DLD1 (cell line): ENCODE measurements around the gene AHCY.
"Not testable (repeated sequence)": the region's sequence is repeated elsewhere in the genome, so short reads cannot be mapped to it uniquely, and the experiment has no call there.

Experiments used
- in situ Hi-C: cut with HindIII; loops from 2 replicates; pipeline ENCODE4 v1.10.0; 2017; ENCODE audit warnings: low sequenced_read_pairs

The AHCY gene

DNA sequence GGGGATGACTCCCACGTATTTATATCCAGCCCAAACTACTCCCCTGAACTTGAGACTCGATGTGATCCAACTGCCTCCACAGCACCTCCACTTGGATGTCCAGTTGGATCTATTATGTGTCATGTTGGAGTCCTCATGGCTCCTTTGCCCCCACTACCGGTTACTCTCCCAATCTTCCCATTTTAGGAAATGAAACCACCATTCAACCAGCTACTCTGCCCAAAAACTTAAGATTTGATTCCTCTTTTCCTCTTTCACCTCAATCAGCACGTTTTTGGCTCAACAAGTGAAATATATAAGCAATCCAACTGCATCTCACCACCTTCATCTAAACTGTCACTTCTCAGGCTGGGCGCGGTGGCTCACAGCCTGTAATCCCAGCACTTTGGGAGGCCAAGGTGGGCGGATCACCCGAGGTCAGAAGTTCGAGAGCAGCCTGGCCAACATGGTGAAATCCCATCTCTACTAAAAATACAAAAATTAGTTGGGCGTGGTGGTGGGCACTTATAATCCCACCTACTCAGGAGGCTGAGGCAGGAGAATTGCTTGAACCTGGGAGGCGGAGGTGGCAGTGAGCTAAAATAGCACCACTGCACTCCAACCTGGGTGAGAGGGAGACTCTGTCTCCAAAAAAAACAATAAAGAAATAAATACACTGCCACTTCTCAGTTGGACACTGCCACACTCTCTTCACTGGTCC, 3.4 kb downstream of the AHCY start:
- in situ Hi-C loops: no loop called here

DNA sequence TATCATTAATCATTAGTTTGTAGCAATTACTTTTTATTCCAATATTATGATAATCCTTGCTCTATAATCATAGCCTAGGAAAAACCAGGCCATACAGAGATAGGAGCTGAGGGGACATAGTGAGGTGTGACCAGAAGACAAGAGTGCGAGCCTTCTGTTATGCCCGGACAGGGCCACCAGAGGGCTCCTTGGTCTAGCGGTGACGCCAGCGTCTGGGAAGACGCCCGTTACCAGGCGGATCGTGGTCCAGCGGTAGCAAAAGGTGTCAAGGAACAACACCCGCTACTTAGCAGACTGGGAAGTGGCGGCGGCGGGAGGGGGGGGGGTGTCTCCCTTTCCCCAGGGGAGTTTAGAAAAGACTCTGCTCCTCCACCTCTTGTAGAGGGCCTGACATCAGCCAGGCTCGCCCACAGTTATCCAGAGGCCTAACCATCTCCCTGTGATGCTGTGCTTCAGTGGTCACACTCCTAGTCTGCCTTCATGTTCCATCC, 4.8 kb downstream of the AHCY start:
- in situ Hi-C loops: not testable (repeated sequence)

DNA sequence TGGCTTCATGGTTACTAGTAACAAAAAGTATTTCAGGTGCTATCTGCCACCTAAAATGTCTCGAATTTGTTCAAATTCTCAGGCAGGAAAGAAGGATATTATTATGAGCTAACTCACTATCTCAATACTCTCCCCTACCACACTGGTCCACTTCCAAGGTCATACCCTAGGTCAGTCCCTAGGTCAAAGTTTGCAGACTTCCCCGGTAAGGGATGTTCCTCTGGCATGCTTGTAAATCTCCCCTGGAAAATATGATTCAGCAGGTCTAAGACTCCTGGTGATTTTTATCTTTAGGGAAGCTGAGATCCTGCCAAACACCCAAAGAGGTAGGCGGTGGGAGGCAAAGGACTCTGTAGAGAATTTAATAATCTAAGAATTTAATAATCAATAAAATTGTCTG, 6.7 kb downstream of the AHCY start:
- in situ Hi-C loops: no loop called here

DNA sequence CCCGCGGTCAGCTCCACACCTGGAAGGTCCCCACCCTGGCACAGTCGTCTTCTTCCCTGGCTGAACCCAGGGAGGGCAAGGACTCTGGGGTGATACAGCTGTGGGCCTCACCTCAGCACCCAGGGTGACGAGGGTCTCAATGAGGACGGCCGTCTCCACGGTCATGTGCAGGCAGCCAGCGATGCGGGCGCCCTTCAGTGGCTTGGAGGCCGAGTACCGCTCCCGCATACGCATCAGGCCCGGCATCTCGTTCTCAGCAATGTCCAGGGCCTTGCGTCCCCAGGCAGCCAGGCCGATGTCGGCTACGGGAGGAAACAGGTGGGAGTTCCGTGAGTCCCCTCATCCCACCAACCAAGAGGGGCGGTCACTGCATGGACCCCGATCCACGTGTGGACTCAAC, 7.9 kb downstream of the AHCY start:
- in situ Hi-C loops: no loop called here

DNA sequence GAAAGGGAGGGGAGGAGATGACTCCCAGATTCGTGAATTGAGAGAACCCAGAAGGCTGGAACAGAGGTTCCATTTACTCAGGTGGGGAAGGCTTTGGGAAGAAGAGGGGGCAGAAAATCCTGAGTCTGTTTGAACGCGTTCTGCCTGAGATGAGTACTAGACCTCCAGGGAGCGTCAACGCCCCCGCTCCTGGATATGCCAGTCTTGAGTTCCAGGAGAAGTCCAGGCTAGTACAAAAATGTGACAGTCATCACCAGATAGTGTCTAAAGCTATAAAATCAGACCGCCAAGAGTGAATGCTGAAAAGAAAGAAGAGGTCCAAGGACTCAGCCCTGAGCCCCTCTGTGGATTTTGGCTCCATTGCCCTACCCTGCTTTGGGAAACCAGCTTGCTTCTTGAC, 8.6 kb downstream of the AHCY start:
- in situ Hi-C loops: no loop called here

DNA sequence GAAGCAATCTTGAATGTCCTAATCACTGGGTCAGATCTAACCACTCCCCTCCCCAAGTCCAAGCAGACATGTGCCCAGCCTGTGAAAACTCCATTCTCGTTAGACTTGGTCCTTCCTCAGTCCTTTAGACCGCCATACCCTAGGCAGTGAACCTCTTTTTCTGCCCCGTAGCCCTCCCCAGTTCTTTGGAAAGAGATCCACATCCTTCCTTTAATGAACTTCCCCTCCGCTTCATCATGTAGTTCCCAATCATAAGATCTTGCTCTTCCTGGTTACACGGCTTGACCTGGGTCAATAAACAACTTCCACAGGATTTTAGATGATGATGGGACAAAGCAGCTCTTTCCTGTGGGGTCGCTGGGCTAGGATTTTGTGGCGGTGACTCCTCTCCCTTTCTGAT, 9.6 kb downstream of the AHCY start:
- in situ Hi-C loops: no loop called here

DNA sequence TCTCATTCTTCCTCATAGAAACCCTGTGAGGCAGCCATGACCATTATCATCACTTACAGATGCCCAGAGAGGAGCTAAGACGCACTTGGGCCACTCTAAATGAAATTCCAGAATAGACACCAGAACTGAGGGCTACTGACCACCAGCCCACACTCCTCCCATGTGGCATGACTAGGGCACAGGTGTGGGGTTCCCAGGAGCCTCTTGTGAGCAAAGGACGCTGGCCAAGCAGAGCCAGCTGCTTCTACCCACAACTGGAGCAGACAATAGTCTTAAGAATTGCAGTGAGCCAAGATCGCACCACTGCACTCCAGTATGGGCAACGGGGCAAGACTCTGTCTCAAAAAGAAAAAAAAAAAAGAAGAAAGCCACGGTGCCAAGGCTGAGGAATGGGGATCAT, 10.0 kb downstream of the AHCY start:
- in situ Hi-C loops: no loop called here

DNA sequence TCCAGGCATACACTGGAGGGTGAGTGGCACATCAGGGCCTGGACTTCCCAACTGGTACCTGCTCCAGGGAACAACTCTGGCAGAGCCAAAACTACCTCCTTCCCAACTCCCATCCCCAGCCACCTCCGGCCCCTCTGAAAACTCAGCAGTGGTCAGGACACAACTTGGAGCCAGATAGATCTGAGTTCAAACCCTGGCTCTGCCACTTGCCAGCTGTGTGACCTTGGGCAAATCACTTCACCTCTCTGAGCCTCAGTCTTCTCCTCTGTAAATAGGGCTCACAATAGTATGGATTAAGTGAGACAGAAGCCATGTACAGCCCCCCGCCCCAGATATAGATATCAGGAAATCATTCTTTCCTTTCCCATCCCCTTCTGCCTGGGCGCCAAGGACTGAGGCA, 10.7 kb downstream of the AHCY start:
- in situ Hi-C loops: no loop called here

DNA sequence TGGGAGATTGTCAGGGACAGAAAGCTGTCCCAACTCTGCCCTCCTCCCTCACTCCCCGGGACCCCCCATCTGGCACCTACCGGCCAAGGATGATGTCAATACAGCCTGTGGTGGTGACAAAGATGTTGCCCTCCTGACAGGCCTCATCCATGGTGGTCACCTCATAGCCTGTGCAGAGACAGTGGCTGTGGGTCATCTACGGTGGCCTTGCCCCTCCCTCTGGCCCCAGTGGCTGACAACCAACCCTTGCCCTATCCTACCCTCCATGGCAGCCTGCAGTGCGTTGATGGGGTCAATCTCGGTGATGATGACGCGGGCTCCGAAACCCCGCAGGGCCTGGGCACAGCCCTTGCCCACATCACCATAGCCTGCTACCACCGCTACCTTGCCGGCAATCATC, 12.7 kb downstream of the AHCY start:
- in situ Hi-C loops: no loop called here

DNA sequence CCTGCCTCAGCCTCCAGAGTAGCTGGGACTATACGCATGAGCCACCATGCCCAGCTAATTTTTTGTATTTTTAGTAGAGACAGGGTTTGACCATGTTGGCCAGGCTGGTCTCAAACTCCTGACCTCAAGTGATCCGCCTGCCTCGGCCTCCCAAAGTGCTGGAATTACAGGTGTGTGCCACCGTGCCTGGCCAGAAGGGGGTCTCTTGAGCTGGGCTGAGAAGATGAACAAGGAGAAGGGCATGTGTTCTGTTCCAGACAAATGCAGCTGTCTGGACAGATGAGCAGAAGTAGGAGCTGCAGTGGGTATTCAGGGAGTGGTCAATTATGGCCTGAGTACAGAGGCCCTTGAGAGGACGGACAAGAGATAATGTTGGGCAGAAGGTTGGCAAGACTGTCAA, 15.7 kb downstream of the AHCY start:
- in situ Hi-C loops: not testable (repeated sequence)

DNA sequence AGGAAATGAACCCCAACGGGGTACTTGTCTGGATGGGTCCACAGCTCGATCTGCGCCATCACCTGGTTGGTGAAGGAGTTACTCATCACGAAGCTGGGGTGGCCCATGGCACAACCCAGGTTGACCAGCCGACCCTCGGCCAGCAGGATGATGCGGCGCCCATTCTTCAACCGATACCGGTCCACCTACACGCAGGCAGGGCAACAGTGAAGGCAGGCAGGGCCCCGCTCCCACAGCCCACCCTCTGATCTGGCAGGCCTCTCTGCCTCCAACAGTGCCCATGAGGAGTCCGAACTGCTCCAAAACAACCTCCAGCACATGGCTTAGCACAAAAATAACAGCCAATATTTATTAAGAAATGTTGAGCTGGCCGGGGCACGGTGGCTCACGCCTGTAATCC, 17.7 kb downstream of the AHCY start:
- in situ Hi-C loops: no loop called here

DNA sequence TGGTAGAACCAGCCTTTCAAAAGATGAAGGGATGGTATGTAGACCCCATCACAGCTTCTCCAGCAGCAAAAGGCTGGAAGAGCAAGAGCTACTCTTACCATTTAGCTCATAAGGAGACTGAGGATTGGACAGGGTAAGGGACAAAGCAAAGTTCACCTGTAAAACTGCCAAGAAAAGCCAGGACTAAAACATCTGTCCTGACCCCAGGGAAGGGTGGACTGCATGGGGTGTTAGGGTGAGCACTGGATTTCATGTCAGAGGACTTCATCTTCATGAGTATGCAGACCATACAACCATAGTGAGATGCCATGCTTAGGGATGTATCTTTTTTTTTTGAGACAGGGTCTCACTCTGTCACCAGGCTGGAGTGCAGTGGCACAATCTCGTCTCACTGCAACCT, 19.3 kb downstream of the AHCY start:
- in situ Hi-C loops: no loop called here

DNA sequence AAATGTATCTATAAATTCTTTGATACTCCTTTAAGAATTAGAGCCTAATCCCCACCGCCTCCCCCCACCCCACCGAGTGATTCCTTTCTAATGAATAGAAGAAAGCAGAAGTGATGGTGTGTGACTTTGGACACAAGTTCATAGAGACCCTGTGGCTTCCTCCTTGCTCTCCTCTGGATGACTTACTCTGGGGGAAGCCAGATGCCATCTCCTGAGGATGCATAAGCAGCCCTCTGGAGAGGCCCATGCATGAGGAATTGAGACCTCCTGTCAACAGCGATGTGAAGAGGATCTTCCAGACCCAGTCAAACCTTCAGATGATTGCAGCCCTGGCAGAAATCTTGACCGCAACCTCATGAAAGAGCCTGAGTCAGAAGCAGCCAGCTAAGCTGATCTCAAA, 21.1 kb downstream of the AHCY start:
- in situ Hi-C loops: no loop called here

DNA sequence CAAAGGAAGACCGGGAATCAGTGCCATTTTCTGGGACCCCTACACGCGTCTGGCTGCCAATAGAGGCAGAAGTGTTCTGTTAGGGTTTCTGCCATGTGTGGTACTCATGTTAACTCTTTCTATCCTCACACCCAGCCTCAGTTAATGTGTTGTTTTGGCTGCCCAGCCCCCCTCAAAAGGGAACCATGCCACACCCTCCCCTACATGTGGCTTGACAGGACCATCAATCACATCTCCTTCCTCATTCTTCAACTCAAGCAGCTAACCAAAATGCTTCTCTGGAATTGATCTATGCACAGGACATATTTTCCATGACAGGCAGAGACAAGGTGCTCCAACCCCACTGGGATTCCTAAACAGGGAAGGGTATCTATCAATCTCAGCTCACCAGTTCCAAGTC, 22.0 kb downstream of the AHCY start:
- in situ Hi-C loops: no loop called here

DNA sequence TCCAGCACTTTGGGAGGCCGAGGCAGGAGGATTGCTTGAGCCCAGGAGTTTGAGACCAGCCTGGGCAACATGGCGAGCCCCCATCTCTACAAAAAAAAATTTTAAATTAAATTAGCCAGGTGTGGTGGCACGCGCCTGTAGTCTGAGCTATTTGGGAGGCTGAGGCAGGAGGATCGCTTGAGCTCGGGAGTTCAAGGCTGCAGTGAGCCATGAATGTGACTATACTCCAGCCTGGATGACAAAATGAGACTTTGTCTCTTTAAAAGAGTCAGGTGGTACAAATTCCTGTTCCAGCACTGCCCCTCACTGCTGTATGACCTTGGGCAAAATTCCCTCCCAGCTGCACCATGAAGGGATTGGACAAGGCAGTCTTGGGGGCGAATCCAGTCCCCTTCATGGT, 28.5 kb downstream of the AHCY start:
- in situ Hi-C loops: no loop called here

DNA sequence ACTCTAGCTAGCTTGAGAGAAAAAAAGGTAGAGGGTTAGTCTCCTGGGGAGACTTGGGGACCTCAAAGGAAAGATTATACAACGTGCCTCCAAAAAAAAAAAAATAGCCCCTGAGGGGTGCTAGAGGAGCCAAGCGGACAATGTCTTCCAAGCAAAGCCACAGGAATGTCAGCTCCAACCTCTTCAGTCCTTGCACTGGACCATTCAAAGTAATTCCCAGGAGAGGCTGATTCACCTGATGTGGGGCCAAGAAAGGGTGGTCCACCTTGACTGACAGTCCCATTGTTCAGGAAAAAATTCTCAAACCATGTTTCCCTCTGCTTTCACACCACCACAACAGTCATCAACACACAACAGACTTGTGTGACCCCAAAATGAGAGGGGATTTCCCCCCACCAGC, 31.2 kb downstream of the AHCY start:
- in situ Hi-C loops: no loop called here

DNA sequence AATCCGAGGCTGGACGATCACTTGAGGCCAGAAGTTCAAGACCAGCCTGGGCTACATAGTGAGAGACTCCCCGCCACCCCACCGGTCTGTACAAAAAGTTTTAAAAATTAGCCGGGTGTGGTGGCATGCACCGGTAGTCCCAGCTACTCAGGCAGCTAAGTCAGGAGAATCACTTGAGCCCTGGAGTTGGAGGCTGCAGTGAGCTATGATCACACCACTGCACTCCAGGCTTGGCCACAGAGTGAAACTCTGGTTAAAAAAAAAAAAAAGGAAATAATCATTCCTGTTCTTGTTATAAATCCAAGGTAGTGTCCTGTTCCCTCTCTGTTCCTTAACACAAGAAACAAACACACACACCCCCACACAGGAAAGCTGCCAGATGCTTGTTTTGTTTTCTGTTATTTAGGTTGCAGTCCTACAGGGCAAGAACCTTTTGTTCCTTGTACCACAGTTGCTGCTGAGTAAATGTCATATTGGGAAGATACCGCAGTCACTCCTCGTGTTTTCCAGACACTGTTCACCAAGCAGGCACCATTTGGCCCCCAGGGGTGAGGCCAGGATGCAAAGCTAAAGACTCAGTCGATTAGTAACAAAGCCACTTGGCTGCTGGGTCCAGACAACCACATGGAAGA, 33.0 kb downstream of the AHCY start:
- in situ Hi-C loops: no loop called here

DNA sequence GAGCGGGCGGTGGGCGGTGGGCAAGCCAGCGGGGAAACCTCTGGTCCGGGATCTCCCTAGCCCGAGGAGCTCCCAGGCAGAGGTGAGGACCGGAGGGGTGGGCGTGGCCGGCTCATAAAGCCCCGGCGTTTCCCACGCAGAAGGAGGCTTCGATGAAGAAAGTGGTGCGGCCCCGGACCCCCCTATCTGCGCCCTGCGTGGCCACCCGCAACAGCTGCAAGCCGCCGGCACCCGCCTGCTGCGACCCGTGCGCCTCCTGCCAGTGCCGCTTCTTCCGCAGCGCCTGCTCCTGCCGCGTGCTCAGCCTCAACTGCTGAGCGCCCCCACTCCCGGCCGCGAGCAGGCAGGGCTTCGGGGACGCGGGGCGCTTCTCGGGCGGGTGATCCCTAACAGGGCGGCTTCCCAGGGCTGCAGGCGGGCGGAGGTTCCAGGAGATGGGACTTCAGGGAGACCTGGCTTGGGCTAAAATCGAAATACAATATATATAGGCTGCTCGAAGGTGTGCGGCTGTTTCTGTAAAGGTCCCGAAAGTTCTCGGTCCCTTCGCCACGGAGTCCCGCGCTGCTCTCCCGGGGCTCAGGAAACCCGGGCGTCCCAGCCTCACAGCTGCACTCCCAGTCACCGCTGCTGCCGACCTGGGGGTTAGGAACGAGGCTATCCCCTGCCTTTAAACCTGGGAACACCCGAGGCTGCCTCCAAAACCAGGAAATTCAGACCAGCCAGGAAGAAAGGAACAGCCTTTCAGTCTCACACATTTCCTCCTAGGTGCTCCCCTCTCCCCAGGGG, 34.1 kb downstream of the AHCY start:
- in situ Hi-C loops: no loop called here

DNA sequence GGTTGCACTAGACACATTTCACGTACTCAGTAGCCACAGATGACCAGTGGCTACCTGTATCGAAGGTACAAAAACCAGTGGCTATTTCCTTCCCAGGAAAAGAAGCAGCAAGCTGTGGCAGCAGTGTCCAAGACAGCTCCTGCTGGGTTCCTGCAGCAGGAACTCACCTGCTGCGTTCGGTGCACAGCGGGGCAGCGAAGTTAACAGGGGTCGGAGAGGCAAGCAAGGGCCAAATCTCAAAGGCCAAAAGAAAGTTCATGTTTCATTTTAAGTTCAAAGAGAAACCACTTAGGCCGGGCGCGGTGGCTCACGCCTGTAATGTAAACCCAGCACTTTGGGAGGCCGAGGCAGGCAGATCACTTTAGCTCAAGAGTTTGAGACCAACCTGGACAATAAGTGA, 35.0 kb downstream of the AHCY start:
- in situ Hi-C loops: no loop called here

DNA sequence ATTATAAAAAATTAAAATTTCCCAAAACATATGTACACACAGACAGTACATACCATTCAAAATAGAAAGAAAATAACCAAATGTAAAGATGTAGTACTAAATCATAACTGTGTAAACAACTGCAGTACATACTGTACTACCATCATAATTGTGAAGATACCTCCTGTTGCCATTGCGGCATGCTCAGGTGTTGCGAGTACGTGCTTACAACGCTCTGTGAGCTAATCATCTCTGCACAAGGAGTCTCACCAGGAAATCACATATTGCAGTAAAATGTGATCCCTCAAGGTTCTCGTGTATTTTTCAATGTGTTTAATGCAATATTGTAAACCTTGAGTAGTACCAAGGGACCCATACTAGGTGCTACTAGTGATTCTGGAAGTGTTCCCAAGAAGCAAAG, 39.0 kb downstream of the AHCY start:
- in situ Hi-C loops: no loop called here

DNA sequence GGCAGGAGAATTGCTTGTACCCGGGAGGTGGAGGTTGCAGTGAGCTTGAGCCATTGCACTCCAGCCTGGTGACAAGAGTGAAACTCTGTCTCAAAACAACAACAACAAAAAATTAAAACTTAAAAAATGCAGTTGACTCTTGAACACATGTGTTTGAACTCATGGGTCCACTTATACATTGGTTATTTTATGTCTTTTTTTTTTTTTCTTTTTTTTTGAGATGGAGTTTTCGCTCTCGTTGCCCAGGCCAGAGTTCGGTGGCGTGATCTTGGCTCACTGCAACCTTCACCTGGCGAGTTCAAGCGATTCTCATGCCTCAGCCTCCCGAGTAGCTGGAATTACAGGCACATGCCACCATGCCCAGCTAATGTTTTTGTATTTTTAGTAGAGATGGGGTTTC, 39.7 kb downstream of the AHCY start:
- in situ Hi-C loops: not testable (repeated sequence)
